Keratinocyte (primary cell): ENCODE results near the gene GLB1L2. TPM values are rescaled to one million over a fixed set of nuclear protein-coding genes. Genes with fewer than 3 reads are reported as not detected.

Experiments
- DNase-seq: peaks from one replicate; pipeline ENCODE4 v3.0.0-alpha.2; 2011; ENCODE audit warnings: low read depth, missing footprints, low spot score
- FAIRE-seq: peaks from 2 replicates; lab custom pipeline; 2011; peaks lifted over from hg19 to GRCh38; lab: Jason Lieb, UNC
- H2AFZ ChIP-seq: 2 replicates; pipeline ENCODE4 v1.6.0; 2012; ENCODE audit warnings: low read length, control low read depth, inconsistent platforms; ENCODE audit not compliant: control insufficient read depth
- H3K27ac ChIP-seq: 2 replicates; pipeline ENCODE4 v1.5.1; 2011; ENCODE audit warnings: low read length; ENCODE audit not compliant: control insufficient read depth, insufficient read depth
- H3K27me3 ChIP-seq: 3 replicates; pipeline ENCODE4 v1.6.0; 2011; ENCODE audit warnings: low read length; ENCODE audit not compliant: control insufficient read depth, insufficient read depth; ENCODE audit errors: extremely low read depth
- H3K36me3 ChIP-seq, 2 experiments: 2 replicates in 1 of 2; 3 replicates in 1 of 2; pipeline ENCODE4 v1.5.1; 2011; ENCODE audit warnings: low read length in 2 of 2, mild to moderate bottlenecking in 1 of 2; ENCODE audit not compliant: control insufficient read depth in 2 of 2, insufficient read depth in 2 of 2; ENCODE audit errors: extremely low read depth in 1 of 2
- H3K4me1 ChIP-seq: 3 replicates; pipeline ENCODE4 v1.5.1; 2011; ENCODE audit warnings: low read length; ENCODE audit not compliant: control insufficient read depth, insufficient read depth; ENCODE audit errors: extremely low read depth
- H3K4me2 ChIP-seq: 3 replicates; pipeline ENCODE4 v1.6.0; 2011; ENCODE audit warnings: low read depth, low read length; ENCODE audit not compliant: control insufficient read depth, insufficient read depth; ENCODE audit errors: extremely low read depth
- H3K4me3 ChIP-seq, 3 experiments: fragments of 200-600 bp in 1 of 3; sonication (generic) in 1 of 3; 2 replicates in 2 of 3; 3 replicates in 1 of 3; pipeline ENCODE4 v1.5.1; 2011 to 2016; ENCODE audit warnings: low read length in 3 of 3, mild to moderate bottlenecking in 3 of 3, control low read depth in 2 of 3, inconsistent platforms in 1 of 3, low read depth in 1 of 3, mixed read lengths in 1 of 3, mixed run types in 1 of 3, moderate library complexity in 1 of 3; ENCODE audit not compliant: control insufficient read depth in 2 of 3, insufficient read depth in 2 of 3; ENCODE audit errors: extremely low read depth in 1 of 3
- H3K79me2 ChIP-seq: 2 replicates; pipeline ENCODE4 v1.6.0; 2012; ENCODE audit warnings: low read length; ENCODE audit not compliant: control insufficient read depth, insufficient read depth
- H3K9ac ChIP-seq: 3 replicates; pipeline ENCODE4 v1.6.0; 2011; ENCODE audit warnings: low read length; ENCODE audit not compliant: control insufficient read depth, insufficient read depth; ENCODE audit errors: extremely low read depth
- H3K9me1 ChIP-seq: 3 replicates; pipeline ENCODE4 v1.6.0; 2011; ENCODE audit warnings: low read length; ENCODE audit not compliant: control insufficient read depth, insufficient read depth; ENCODE audit errors: extremely low read depth
- H3K9me3 ChIP-seq: 2 replicates; pipeline ENCODE4 v1.5.1; 2012; ENCODE audit warnings: low read depth, low read length; ENCODE audit not compliant: control insufficient read depth
- H4K20me1 ChIP-seq: 3 replicates; pipeline ENCODE4 v1.6.0; 2011; ENCODE audit warnings: low read length; ENCODE audit not compliant: control insufficient read depth, insufficient read depth; ENCODE audit errors: extremely low read depth
- EZH2 ChIP-seq: IDR thresholded peaks from one replicate; pipeline ENCODE4 v1.6.1; 2012; ENCODE audit warnings: inconsistent platforms, mild to moderate bottlenecking, low read length, moderate library complexity
- dilution Hi-C: fragments of 300-500 bp; cut with MboI; formaldehyde crosslinking; loops from one replicate; pipeline ENCODE4 v1.7.0; 2020; ENCODE audit warnings: low sequenced_read_pairs; ENCODE audit not compliant: extremely low pct_ligation_motif_present
- polyA plus RNA-seq, 5 experiments: library from polyadenylated mRNA; depleted of rRNA in 3 of 5; stranded (reverse) in 3 of 5; stranded (forward) in 1 of 5; unstranded in 1 of 5; fragments of >200 nt; gene quantifications; 1 replicate in 1 of 5; 2 replicates in 3 of 5; 3 replicates in 1 of 5; pipeline versions ENCODE4 v1.2.1 to v1.2.3, GENCODE V29; 2011 to 2012; ENCODE audit warnings: missing spikeins in 2 of 5, low read depth in 1 of 5, low replicate concordance in 1 of 5
- TF ChIP-seq, protein P1 (sequence below), 3 experiments: IDR thresholded peaks in 1 of 3; conservative IDR thresholded peaks in 1 of 3; optimal IDR thresholded peaks in 1 of 3; 2 replicates in 2 of 3; 3 replicates in 1 of 3; pipeline versions ENCODE3 to v1.5.1; 2011; ENCODE audit warnings: low read length in 3 of 3, mild to moderate bottlenecking in 3 of 3, moderate library complexity in 2 of 3, control low read depth in 1 of 3, inconsistent platforms in 1 of 3; ENCODE audit not compliant: insufficient read depth in 2 of 3; ENCODE audit errors: extremely low read depth in 1 of 3

Gene GLB1L2
- polyA plus RNA-seq, 1 donor (not counting 4 experiments of a cell fraction or from before 2014, with no cell fraction given), result 4.3 TPM

GRCh38 chr11:134292661-134293060, 39.1 kb upstream of the GLB1L2 start:
- H2AFZ ChIP-seq, result no peak overlapping the region
- no peak overlapping the region for H3K9ac ChIP-seq
- no peaks in the 10 kb centered on the region for H3K9me1 ChIP-seq
- no peak for FAIRE-seq
- no peak overlapping the region for H3K4me2 ChIP-seq
- no peaks in the 10 kb centered on the region for H3K27me3 ChIP-seq
- H3K9me3 ChIP-seq, result no peaks in the 10 kb centered on the region
- no peaks in the 10 kb centered on the region for H3K79me2 ChIP-seq
- no peak overlapping the region for H3K27ac ChIP-seq
- TF ChIP-seq EZH2, result no peak
- TF ChIP-seq, protein P1, sequence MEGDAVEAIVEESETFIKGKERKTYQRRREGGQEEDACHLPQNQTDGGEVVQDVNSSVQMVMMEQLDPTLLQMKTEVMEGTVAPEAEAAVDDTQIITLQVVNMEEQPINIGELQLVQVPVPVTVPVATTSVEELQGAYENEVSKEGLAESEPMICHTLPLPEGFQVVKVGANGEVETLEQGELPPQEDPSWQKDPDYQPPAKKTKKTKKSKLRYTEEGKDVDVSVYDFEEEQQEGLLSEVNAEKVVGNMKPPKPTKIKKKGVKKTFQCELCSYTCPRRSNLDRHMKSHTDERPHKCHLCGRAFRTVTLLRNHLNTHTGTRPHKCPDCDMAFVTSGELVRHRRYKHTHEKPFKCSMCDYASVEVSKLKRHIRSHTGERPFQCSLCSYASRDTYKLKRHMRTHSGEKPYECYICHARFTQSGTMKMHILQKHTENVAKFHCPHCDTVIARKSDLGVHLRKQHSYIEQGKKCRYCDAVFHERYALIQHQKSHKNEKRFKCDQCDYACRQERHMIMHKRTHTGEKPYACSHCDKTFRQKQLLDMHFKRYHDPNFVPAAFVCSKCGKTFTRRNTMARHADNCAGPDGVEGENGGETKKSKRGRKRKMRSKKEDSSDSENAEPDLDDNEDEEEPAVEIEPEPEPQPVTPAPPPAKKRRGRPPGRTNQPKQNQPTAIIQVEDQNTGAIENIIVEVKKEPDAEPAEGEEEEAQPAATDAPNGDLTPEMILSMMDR (optimal IDR thresholded peaks at IDR 0.05 in 1 of 3, IDR thresholded peaks at IDR 0.05 in 1 of 3, conservative IDR thresholded peaks at IDR 0.05 in 1 of 3; ENCODE audit: extremely low read depth in 1 of 3, insufficient read depth in 2 of 3, low read length in 3 of 3), result no peak
- peaks cover under 1% of the 10 kb centered on the region for H4K20me1 ChIP-seq
- no peak for DNase-seq
- dilution Hi-C loops, result no loop called here
- H3K4me1 ChIP-seq, result no peaks in the 10 kb centered on the region
- no peaks in the 10 kb centered on the region for H3K36me3 ChIP-seq
- no peak overlapping the region for H3K4me3 ChIP-seq

GRCh38 chr11:134293119-134294113, 38.4 kb upstream of the GLB1L2 start:
- dilution Hi-C loops, result no loop called here
- H2AFZ ChIP-seq, result no peak overlapping the region
- FAIRE-seq, result no peak

More at GRCh38 chr11:134293119-134294113, 38.4 kb upstream of the GLB1L2 start:
- no peaks in the 10 kb centered on the region for H3K36me3 ChIP-seq
- H3K4me2 ChIP-seq, result no peak overlapping the region
- no peaks in the 10 kb centered on the region for H3K27me3 ChIP-seq
- no peak overlapping the region for H3K27ac ChIP-seq
- no peaks in the 10 kb centered on the region for H3K4me1 ChIP-seq
- no peak overlapping the region for H3K9ac ChIP-seq
- H3K9me1 ChIP-seq, result no peaks in the 10 kb centered on the region
- H3K79me2 ChIP-seq, result no peaks in the 10 kb centered on the region
- H3K4me3 ChIP-seq, result no peak overlapping the region
- no peaks in the 10 kb centered on the region for H4K20me1 ChIP-seq
- no peak for TF ChIP-seq EZH2
- TF ChIP-seq, protein P1 (optimal IDR thresholded peaks at IDR 0.05 in 1 of 3, IDR thresholded peaks at IDR 0.05 in 1 of 3, conservative IDR thresholded peaks at IDR 0.05 in 1 of 3; ENCODE audit: extremely low read depth in 1 of 3, insufficient read depth in 2 of 3, low read length in 3 of 3), result no peak
- DNase-seq, result no peak
- H3K9me3 ChIP-seq, result no peaks in the 10 kb centered on the region
